H1 (cell line): Measurements from ENCODE around the gene DCDC2. TPM values are rescaled to one million over a fixed set of nuclear protein-coding genes. Genes with fewer than 3 reads are reported as not detected.

ENCODE experiments used
- CTCF ChIA-PET: fragments of 300-600 bp; sonication (Branson Sonifier 250); formaldehyde crosslinking; loops from one replicate; lab custom pipeline; 2021; ENCODE audit not compliant: partially characterized antibody; lab: Charles Lee
- POLR2A ChIA-PET: fragments of 300-600 bp; sonication (Branson Sonifier 250); formaldehyde crosslinking; loops from one replicate; lab custom pipeline; 2021; ENCODE audit warnings: inconsistent platforms; ENCODE audit not compliant: partially characterized antibody; lab: Charles Lee
- DNase-seq, 2 experiments: peaks; one replicate each; pipeline versions ENCODE4 v3.0.0 to v3.0.0-alpha.2; 2010 to 2022; ENCODE audit warnings: low spot score in 2 of 2, low read depth in 1 of 2, mixed read lengths in 1 of 2
- FAIRE-seq: peaks from 2 replicates; lab custom pipeline; 2011; peaks lifted over from hg19 to GRCh38; lab: Jason Lieb, UNC
- H2AFZ ChIP-seq: 2 replicates; pipeline ENCODE4 v1.8.1; 2012; ENCODE audit warnings: low read length, inconsistent platforms
- H2AK5ac ChIP-seq: 2 replicates; pipeline ENCODE4 v1.6.1; 2013; ENCODE audit warnings: low read depth, low read length
- H2BK120ac ChIP-seq: replicated peaks from 2 replicates; pipeline ENCODE3; 2013; ENCODE audit warnings: low read depth, low read length, inconsistent platforms
- H2BK12ac ChIP-seq: 2 replicates; pipeline ENCODE4 v1.6.1; 2013; ENCODE audit warnings: low read depth, low read length
- H2BK15ac ChIP-seq: 2 replicates; pipeline ENCODE4 v1.6.1; 2013; ENCODE audit warnings: low read length
- H2BK20ac ChIP-seq: 2 replicates; pipeline ENCODE4 v1.6.1; 2013; ENCODE audit warnings: low read length
- H2BK5ac ChIP-seq: 2 replicates; pipeline ENCODE4 v1.6.1; 2013; ENCODE audit warnings: low read depth, low read length
- H3K14ac ChIP-seq: 2 replicates; pipeline ENCODE4 v1.6.1; 2013; ENCODE audit warnings: inconsistent platforms; ENCODE audit not compliant: insufficient read length
- H3K18ac ChIP-seq: 2 replicates; pipeline ENCODE4 v1.6.1; 2013; ENCODE audit warnings: low read length; ENCODE audit errors: extremely low read depth
- H3K23ac ChIP-seq: 2 replicates; pipeline ENCODE4 v1.6.1; 2013; ENCODE audit warnings: inconsistent platforms; ENCODE audit not compliant: insufficient read length
- H3K23me2 ChIP-seq: 2 replicates; pipeline ENCODE4 v1.6.1; 2013; ENCODE audit warnings: low read depth, low read length
- H3K27ac ChIP-seq: 2 replicates; pipeline ENCODE4 v1.6.1; 2011; ENCODE audit warnings: low read depth, low read length, inconsistent platforms
- H3K27me3 ChIP-seq, 4 experiments: replicated peaks in 1 of 4; 1 replicate in 1 of 4; 2 replicates in 3 of 4; pipeline versions ENCODE4 v1.6.1 to v1.8.1; 2011 to 2013; ENCODE audit warnings: low read length in 3 of 4, mild to moderate bottlenecking in 3 of 4, inconsistent platforms in 2 of 4, mixed read lengths in 2 of 4, moderate library complexity in 1 of 4; ENCODE audit not compliant: control insufficient read depth in 3 of 4, insufficient read depth in 3 of 4; ENCODE audit errors: extremely low read depth in 1 of 4
- H3K36me3 ChIP-seq, 4 experiments: 2 replicates each; pipeline versions ENCODE4 v1.6.1 to v1.8.1; 2011 to 2013; ENCODE audit warnings: mild to moderate bottlenecking in 4 of 4, low read length in 3 of 4, moderate library complexity in 2 of 4, control low read depth in 1 of 4, inconsistent platforms in 1 of 4; ENCODE audit not compliant: insufficient read depth in 4 of 4, control insufficient read depth in 2 of 4
- H3K4ac ChIP-seq: replicated peaks from 2 replicates; pipeline ENCODE3; 2013; ENCODE audit warnings: low read length, low read depth, mixed read lengths, inconsistent platforms; ENCODE audit not compliant: insufficient read length
- H3K4me1 ChIP-seq, 4 experiments: replicated peaks in 1 of 4; 1 replicate in 1 of 4; 2 replicates in 3 of 4; pipeline versions ENCODE4 v1.6.1 to v1.8.1; 2011 to 2013; ENCODE audit warnings: low read length in 3 of 4, inconsistent platforms in 2 of 4, mixed read lengths in 1 of 4; ENCODE audit not compliant: insufficient read depth in 4 of 4, control insufficient read depth in 3 of 4
- H3K4me2 ChIP-seq, 2 experiments: 2 replicates each; pipeline versions ENCODE4 v1.6.1 to v1.8.1; 2011 to 2013; ENCODE audit warnings: low read depth in 2 of 2, low read length in 2 of 2, control low read depth in 1 of 2, inconsistent platforms in 1 of 2, mild to moderate bottlenecking in 1 of 2; ENCODE audit not compliant: insufficient read depth in 1 of 2
- H3K4me3 ChIP-seq, 4 experiments: fragments of 200-600, 300-600 bp in 1 of 4; sonication (generic), shearing (Covaris generic), sonication (Bioruptor Twin) in 1 of 4; 2 replicates each; pipeline versions ENCODE4 v1.5.1 to v1.8.1; 2011 to 2016; ENCODE audit warnings: low read length in 4 of 4, low read depth in 3 of 4, control low read depth in 2 of 4, inconsistent platforms in 2 of 4, mild to moderate bottlenecking in 2 of 4, mixed read lengths in 1 of 4, moderate library complexity in 1 of 4; ENCODE audit not compliant: insufficient read depth in 2 of 4; ENCODE audit errors: extremely low read depth in 1 of 4
- H3K56ac ChIP-seq: replicated peaks from 2 replicates; pipeline ENCODE3; 2013; ENCODE audit warnings: low read depth, mild to moderate bottlenecking, mixed read lengths, low read length, inconsistent platforms; ENCODE audit not compliant: insufficient read length
- H3K79me1 ChIP-seq: 2 replicates; pipeline ENCODE4 v1.6.1; 2013; ENCODE audit warnings: low read depth, low read length, control low read depth
- H3K79me2 ChIP-seq, 2 experiments: 2 replicates each; pipeline versions ENCODE4 v1.6.1 to v1.8.1; 2012 to 2013; ENCODE audit warnings: low read length in 2 of 2, mild to moderate bottlenecking in 2 of 2, inconsistent platforms in 1 of 2; ENCODE audit not compliant: insufficient read depth in 2 of 2, control insufficient read depth in 1 of 2
- H3K9ac ChIP-seq, 4 experiments: replicated peaks in 1 of 4; 1 replicate in 1 of 4; 2 replicates in 3 of 4; pipeline versions ENCODE4 v1.6.1 to v1.8.1; 2011 to 2013; ENCODE audit warnings: low read depth in 3 of 4, low read length in 3 of 4, control low read depth in 2 of 4, mild to moderate bottlenecking in 2 of 4, moderate library complexity in 2 of 4, inconsistent platforms in 1 of 4; ENCODE audit errors: extremely low read depth in 1 of 4
- H3K9me3 ChIP-seq, 2 experiments: 2 replicates each; pipeline versions ENCODE4 v1.6.1 to v1.8.1; 2012 to 2013; ENCODE audit warnings: mild to moderate bottlenecking in 2 of 2, moderate library complexity in 2 of 2, control low read depth in 1 of 2, inconsistent platforms in 1 of 2, low read depth in 1 of 2, low read length in 1 of 2, mixed read lengths in 1 of 2; ENCODE audit not compliant: insufficient read depth in 2 of 2
- H4K20me1 ChIP-seq, 2 experiments: replicated peaks in 1 of 2; 2 replicates each; pipeline versions ENCODE3 to v1.8.1; 2011 to 2013; ENCODE audit warnings: inconsistent platforms in 2 of 2, low read length in 2 of 2, mild to moderate bottlenecking in 1 of 2; ENCODE audit not compliant: insufficient read depth in 2 of 2, control insufficient read depth in 1 of 2
- H4K5ac ChIP-seq: 2 replicates; pipeline ENCODE4 v1.6.1; 2013; ENCODE audit warnings: low read length, low read depth, mixed read lengths, inconsistent platforms; ENCODE audit not compliant: insufficient read length
- H4K8ac ChIP-seq: 2 replicates; pipeline ENCODE4 v1.8.0; 2013; ENCODE audit warnings: mild to moderate bottlenecking, moderate library complexity, low read length, inconsistent platforms; ENCODE audit not compliant: insufficient read depth; ENCODE audit errors: extremely low read depth
- H4K91ac ChIP-seq: replicated peaks from 2 replicates; pipeline ENCODE3; 2013; ENCODE audit warnings: low read length, mixed read lengths, inconsistent platforms; ENCODE audit not compliant: insufficient read length
- BRCA1 ChIP-seq: IDR thresholded peaks from 2 replicates; pipeline ENCODE4 v1.6.1; 2012; ENCODE audit warnings: low read depth, low read length, improper control_type of control experiment
- CBX5 ChIP-seq: fragments of 300-800, 300-1000 bp; sonication (generic); IDR thresholded peaks from 2 replicates; pipeline ENCODE4 v1.7.1; 2016; ENCODE audit warnings: antibody characterized with exemption, low read length, low read depth
- CEBPB ChIP-seq: IDR thresholded peaks from 2 replicates; pipeline ENCODE4 v1.6.1; 2012; ENCODE audit warnings: low read depth, low read length
- POU5F1 ChIP-seq: IDR thresholded peaks from 2 replicates; pipeline ENCODE4 v1.6.1; 2011; ENCODE audit warnings: low read depth, mild to moderate bottlenecking, low read length, moderate library complexity
- RNF2 ChIP-seq: fragments of 200-900, 300-1000 bp; sonication (generic); IDR thresholded peaks from 2 replicates; pipeline ENCODE4 v1.7.1; 2016; ENCODE audit warnings: borderline replicate concordance, low read depth, mild to moderate bottlenecking, antibody characterized with exemption, low read length; ENCODE audit not compliant: poor library complexity, severe bottlenecking; ENCODE audit errors: missing control alignments
- TAF1 ChIP-seq: IDR thresholded peaks from 2 replicates; pipeline ENCODE4 v1.6.1; 2011; ENCODE audit warnings: mild to moderate bottlenecking, low read depth, low read length
- WGBS, 2 experiments: shearing (Covaris generic) in 1 of 2; methylation state at CpG; one replicate each; pipeline versions ENCODE4 v1.1.6 to v1.1.7; 2013 to 2015; ENCODE audit warnings: low lambda C conversion rate in 2 of 2, mixed read lengths in 2 of 2, inconsistent platforms in 1 of 2, low coverage in 1 of 2, missing lambda C conversion rate in 1 of 2; ENCODE audit not compliant: insufficient replicate concordance in 2 of 2, insufficient coverage in 1 of 2, insufficient read length in 1 of 2; ENCODE audit errors: extremely low coverage in 1 of 2, missing lambda C conversion rate in 1 of 2; 5-methylcytosine and 5-hydroxymethylcytosine counted together
- polyA plus RNA-seq, 7 experiments: library from polyadenylated mRNA; depleted of rRNA in 3 of 7; stranded (reverse) in 5 of 7; unstranded in 2 of 7; fragments of >200 nt in 5 of 7; fragments of 200-250 nt in 2 of 7; gene quantifications; 1 replicate in 5 of 7; 2 replicates in 1 of 7; 4 replicates in 1 of 7; pipeline versions ENCODE4 v1.2.1 to v1.2.3, GENCODE V29; 2011 to 2013; ENCODE audit warnings: missing spikeins in 2 of 7, mixed read lengths in 2 of 7
- total RNA-seq: library from RNA; stranded (reverse); fragmentation: NEBNext Ultra II Directional; extraction: Animal tissue kit (Norgen Biotek cat#: 25700); gene quantifications from 2 replicates; pipeline ENCODE4 v1.2.1, GENCODE V29; 2021

DCDC2 gene
- total and polyA plus RNA-seq, 2 of the 8 experiments (the other 6 are each of a cell fraction or from before 2014, with no cell fraction given) = 0.03 to 0.15 TPM

DNA sequence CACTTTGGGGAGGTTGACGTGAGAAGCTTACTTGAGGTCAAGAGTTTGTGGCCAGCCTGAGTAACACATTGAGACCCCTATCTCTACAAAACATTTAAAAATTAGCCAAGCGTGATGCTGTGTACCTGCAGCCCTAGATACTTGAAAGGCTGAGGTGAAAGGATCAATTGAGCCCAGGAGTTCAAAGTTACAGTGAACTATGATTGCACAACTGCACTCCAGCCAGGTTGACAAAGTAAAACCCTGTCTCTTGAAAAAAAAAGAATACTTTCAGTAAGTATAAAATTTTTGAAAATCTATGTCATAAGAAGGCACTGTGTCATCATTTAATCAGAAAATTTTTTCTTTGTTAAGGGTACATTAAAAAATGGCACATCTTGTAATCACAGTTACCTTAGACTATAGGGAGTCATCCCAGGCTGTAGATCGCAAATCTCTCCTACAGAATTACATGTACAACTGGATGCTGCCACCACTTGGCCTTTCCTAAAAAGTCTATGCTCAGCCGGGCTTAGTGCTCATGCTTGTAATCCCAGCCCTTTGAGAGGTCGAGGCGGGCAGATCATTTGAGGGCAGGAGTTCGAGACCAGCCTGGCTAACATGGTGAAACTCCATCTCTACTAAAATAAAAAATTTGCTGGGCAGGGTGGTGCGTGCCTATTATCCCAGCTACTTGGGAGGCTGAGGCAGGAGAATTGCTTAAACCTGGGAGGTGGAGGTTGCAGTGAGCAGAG lies 27.8 kb upstream of the DCDC2 start:
- Histone ChIP-seq H3K4me2 (no peak overlapping the region), H3K9me3 (no peaks in the 10 kb centered on the region), H3K36me3 (no peaks in the 10 kb centered on the region), H3K56ac (no peak overlapping the region), H3K27me3 (no peaks in the 10 kb centered on the region), H3K79me2 (no peaks in the 10 kb centered on the region), H3K18ac (no peak overlapping the region), H2BK15ac (no peak overlapping the region), H3K14ac (no peak overlapping the region), H2AFZ (no peak overlapping the region), H2BK12ac (no peak overlapping the region), H3K4me1 (no peaks in the 10 kb centered on the region), H4K8ac (no peak overlapping the region), H3K23ac (no peak overlapping the region), H3K23me2 (no peaks in the 10 kb centered on the region), H3K79me1 (no peaks in the 10 kb centered on the region), H4K5ac (no peak overlapping the region), H2BK20ac (no peak overlapping the region), H3K4ac (no peak overlapping the region), H3K4me3 (no peak overlapping the region), H4K91ac (no peak overlapping the region), H3K9ac (no peak overlapping the region), H3K27ac (no peak overlapping the region), H2BK5ac (no peak overlapping the region), H2BK120ac (no peak overlapping the region), H2AK5ac (no peak overlapping the region), H4K20me1 (no peaks in the 10 kb centered on the region)
- CTCF ChIA-PET = interaction anchor here (5.6 kb wide), 1 partner anchor 103 kb away, joined by 61 read pairs; no protein-coding TSS in a partner anchor
- DNase-seq = no peak
- TF ChIP-seq POU5F1 (no peak), BRCA1 (no peak), CEBPB (no peak), TAF1 (no peak), CBX5 (no peak), RNF2 (no peak)
- 90% methylated on average over 8 of the region's 8 CpGs; no CpG with 5 or more reads in 1 of the 2 experiments for WGBS, 2 experiments
- POLR2A ChIA-PET = interaction anchor here (0.8 kb wide), 1 partner anchor 10 kb away, joined by 3 read pairs; no protein-coding TSS in a partner anchor
- FAIRE-seq = no peak
